CD4-positive, alpha-beta T cell treated with Interleukin-17A for 4 hours (primary cell): ENCODE data around the gene RGS10.
A peak's percentile ranks its signal among the peaks of the same experiment; 100 is the strongest.
"Not testable (repeated sequence)": the region's sequence is repeated elsewhere in the genome, so short reads cannot be mapped to it uniquely, and the experiment has no call there.

Experiments used
- DNase-seq: peaks from one replicate; pipeline ENCODE4 v3.0.0-alpha.2; 2020; ENCODE audit warnings: mixed read lengths

Gene RGS10

GRCh38 chr10:119538632-119539358 is 3.7 kb downstream of the RGS10 start:
- peak; percentile 65 for DNase-seq

GRCh38 chr10:119537953-119538630 is 4.4 kb downstream of the RGS10 start:
- DNase-seq: no peak

GRCh38 chr10:119536508-119537025 is 6.0 kb downstream of the RGS10 start:
- DNase-seq: no peak

- no peak for DNase-seq
Measured at GRCh38 chr10:119535837-119536507, 6.5 kb downstream of the RGS10 start.

GRCh38 chr10:119535305-119535704 is 7.2 kb downstream of the RGS10 start:
- no peak for DNase-seq

- no peak for DNase-seq
Measured at GRCh38 chr10:119533473-119533872, 9.0 kb downstream of the RGS10 start.

- DNase-seq: not testable (repeated sequence)
Measured at GRCh38 chr10:119532791-119533190, 9.7 kb downstream of the RGS10 start.

- not testable (repeated sequence) for DNase-seq
Measured at GRCh38 chr10:119532251-119532650, 10.3 kb downstream of the RGS10 start.

GRCh38 chr10:119531067-119531466 is 11.5 kb downstream of the RGS10 start:
- DNase-seq: no peak

- not testable (repeated sequence) for DNase-seq
Measured at GRCh38 chr10:119528663-119529237, 13.8 kb downstream of the RGS10 start.

- DNase-seq: no peak
Measured at GRCh38 chr10:119526621-119527592, 15.6 kb downstream of the RGS10 start.

GRCh38 chr10:119526149-119526548 is 16.4 kb downstream of the RGS10 start:
- no peak for DNase-seq

- no peak for DNase-seq
Measured at GRCh38 chr10:119525116-119525515, 17.4 kb downstream of the RGS10 start.

GRCh38 chr10:119524720-119525070 is 17.8 kb downstream of the RGS10 start:
- DNase-seq: no peak

- no peak for DNase-seq
Measured at GRCh38 chr10:119523895-119524719, 18.4 kb downstream of the RGS10 start.

- DNase-seq: peak; percentile 7
Measured at GRCh38 chr10:119522747-119523426, 19.6 kb downstream of the RGS10 start.

- peak; percentile 1 for DNase-seq
Measured at GRCh38 chr10:119521443-119522204, 20.9 kb downstream of the RGS10 start.

- peak; percentile 4 for DNase-seq
Measured at GRCh38 chr10:119520283-119520682, 22.2 kb downstream of the RGS10 start.

- DNase-seq: peak; percentile 2
Measured at GRCh38 chr10:119518936-119519335, 23.6 kb downstream of the RGS10 start.

- DNase-seq: peak; percentile 13
Measured at GRCh38 chr10:119518176-119518575, 24.3 kb downstream of the RGS10 start.
